Karpas-422 (cell line): ENCODE data around the gene NNMT. TPM values are rescaled to one million over a fixed set of nuclear protein-coding genes. Genes with fewer than 3 reads are reported as not detected.

ENCODE experiments used
- DNase-seq: peaks from one replicate; pipeline ENCODE4 v3.0.0-alpha.2; 2015
- H2AFZ ChIP-seq: fragments of 200-600 bp; sonication (generic); 2 replicates; pipeline ENCODE4 v1.6.1; 2014; ENCODE audit warnings: antibody characterized with exemption, low read length, mixed read lengths
- H3K27ac ChIP-seq: fragments of 200-600 bp; sonication (generic); 2 replicates; pipeline ENCODE4 v1.5.1; 2014; ENCODE audit warnings: mild to moderate bottlenecking, low read length, moderate library complexity
- H3K27me3 ChIP-seq: fragments of 200-600 bp; sonication (generic); 2 replicates; pipeline ENCODE4 v1.6.1; 2014; ENCODE audit warnings: low read length, mixed read lengths
- H3K36me3 ChIP-seq: fragments of 200-600 bp; sonication (generic); 2 replicates; pipeline ENCODE4 v1.6.1; 2014; ENCODE audit warnings: low read length, mixed read lengths; ENCODE audit not compliant: insufficient read depth
- H3K4me1 ChIP-seq: fragments of 200-600 bp; sonication (generic); 2 replicates; pipeline ENCODE4 v1.6.1; 2014; ENCODE audit warnings: mild to moderate bottlenecking, low read length, mixed read lengths
- H3K4me2 ChIP-seq: fragments of 200-600 bp; sonication (generic); 2 replicates; pipeline ENCODE4 v1.6.1; 2014; ENCODE audit warnings: low read length, low read depth, mild to moderate bottlenecking; ENCODE audit not compliant: poor library complexity, severe bottlenecking
- H3K4me3 ChIP-seq: fragments of 200-600 bp; sonication (generic); 2 replicates; pipeline ENCODE4 v1.5.1; 2014; ENCODE audit warnings: mild to moderate bottlenecking, antibody characterized with exemption, low read length, mixed read lengths
- H3K79me2 ChIP-seq: fragments of 200-600 bp; sonication (generic); 2 replicates; pipeline ENCODE4 v1.6.1; 2014; ENCODE audit warnings: mild to moderate bottlenecking, low read length, mixed read lengths
- H3K9ac ChIP-seq: fragments of 200-600 bp; sonication (generic); 2 replicates; pipeline ENCODE4 v1.6.0; 2014; ENCODE audit warnings: low read length
- H3K9me2 ChIP-seq: fragments of 200-600 bp; sonication (generic), shearing (Covaris generic); replicated peaks from 2 replicates; pipeline ENCODE4 v1.6.0; 2014; ENCODE audit warnings: mild to moderate bottlenecking, low read length, moderate library complexity; ENCODE audit not compliant: insufficient read depth
- H3K9me3 ChIP-seq: fragments of 300-700, 200-600 bp; sonication (generic); 2 replicates; pipeline ENCODE4 v1.6.1; 2014; ENCODE audit warnings: low read length, mixed read lengths
- H4K20me1 ChIP-seq: fragments of 200-600 bp; sonication (generic); 2 replicates; pipeline ENCODE4 v1.6.1; 2014; ENCODE audit warnings: mild to moderate bottlenecking, antibody characterized with exemption, low read length, low read depth; ENCODE audit not compliant: insufficient read depth
- total RNA-seq: library from RNA; depleted of rRNA; stranded (reverse); fragments of >200 nt; shearing (Covaris generic); gene quantifications from 2 replicates; pipeline ENCODE4 v1.2.3, GENCODE V29; 2014; ENCODE audit warnings: low replicate concordance

Gene NNMT
- total RNA-seq, 1 experiment from 2014 or later = not detected

DNA sequence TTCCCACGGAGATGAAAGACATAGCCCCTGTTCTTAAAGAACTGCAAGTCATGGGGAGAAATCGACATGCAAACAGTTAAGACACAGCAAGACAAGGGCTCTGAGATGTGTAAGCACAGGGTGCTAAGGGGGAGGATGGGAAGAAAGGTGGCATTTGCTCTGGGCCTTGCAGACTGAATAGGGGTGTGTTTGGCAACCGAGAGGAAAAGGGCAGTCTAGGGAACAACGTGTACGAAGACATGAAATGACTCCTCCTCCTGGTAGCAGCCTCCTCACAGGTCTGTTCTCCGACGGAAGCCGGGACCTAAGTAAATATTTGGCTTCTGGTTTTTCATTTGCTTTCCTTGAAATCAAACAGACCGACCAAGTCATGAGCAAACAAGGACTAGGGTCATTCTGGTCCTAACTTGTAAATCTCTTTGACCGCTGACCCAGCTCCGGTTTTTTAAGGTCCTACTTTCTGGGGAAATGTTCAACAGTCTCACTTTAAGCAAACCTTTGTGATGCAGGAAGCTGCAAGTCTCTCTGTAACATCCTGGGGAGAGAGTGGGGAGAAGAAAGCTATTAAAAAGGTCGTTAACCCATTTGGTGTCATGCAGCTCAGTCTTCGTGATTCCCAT lies 19.7 kb downstream of the NNMT start:
- H3K4me3 ChIP-seq = no peak overlapping the region
- H3K79me2 ChIP-seq = no peaks in the 10 kb centered on the region
- no peak overlapping the region for H3K9ac ChIP-seq
- H3K27me3 ChIP-seq = no peaks in the 10 kb centered on the region
- 0 out of 2 replicates have a peak overlapping the region, but pooled peaks have one; percentile 14 for H2AFZ ChIP-seq
- H3K36me3 ChIP-seq = no peaks in the 10 kb centered on the region
- H3K4me2 ChIP-seq = peak overlapping the region; percentile 7
- no peaks in the 10 kb centered on the region for H3K9me3 ChIP-seq
- no peaks in the 10 kb centered on the region for H4K20me1 ChIP-seq
- H3K4me1 ChIP-seq = no peaks in the 10 kb centered on the region
- no peak for DNase-seq
- H3K27ac ChIP-seq = no peak overlapping the region
- no peaks in the 10 kb centered on the region for H3K9me2 ChIP-seq

- H3K9me2 ChIP-seq = no peaks in the 10 kb centered on the region
- no peaks in the 10 kb centered on the region for H3K36me3 ChIP-seq
- no peak overlapping the region for H3K4me2 ChIP-seq
- no peak overlapping the region for H3K4me3 ChIP-seq
- H3K4me1 ChIP-seq = no peaks in the 10 kb centered on the region
- H3K9ac ChIP-seq = no peak overlapping the region
- no peaks in the 10 kb centered on the region for H3K79me2 ChIP-seq
- no peaks in the 10 kb centered on the region for H3K9me3 ChIP-seq
- DNase-seq = no peak
- H3K27me3 ChIP-seq = no peaks in the 10 kb centered on the region
- H3K27ac ChIP-seq = no peak overlapping the region
- H2AFZ ChIP-seq = no peak overlapping the region
- H4K20me1 ChIP-seq = no peaks in the 10 kb centered on the region
Observed at GRCh38 chr11:114316980-114317786, 21.0 kb downstream of the NNMT start.

DNA sequence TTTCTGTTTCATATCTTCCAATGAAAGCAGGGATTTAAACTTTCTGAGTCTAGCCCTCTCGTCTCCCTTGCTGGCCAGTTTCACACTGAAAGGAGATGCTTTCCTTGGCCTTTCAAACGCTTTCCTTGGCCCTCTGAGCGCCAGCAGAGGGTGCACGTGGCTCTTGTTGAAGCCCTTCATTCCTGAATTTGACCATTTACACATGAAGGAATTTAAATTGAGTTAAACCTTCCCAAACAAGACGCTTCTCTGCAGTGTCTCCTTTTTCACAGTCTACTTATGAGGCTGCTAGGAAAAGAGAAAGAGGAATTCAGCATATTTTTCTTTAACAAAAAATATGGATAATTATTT lies 21.6 kb downstream of the NNMT start:
- H3K9me2 ChIP-seq = no peaks in the 10 kb centered on the region
- H3K79me2 ChIP-seq = no peaks in the 10 kb centered on the region
- H2AFZ ChIP-seq = no peak overlapping the region
- no peak overlapping the region for H3K4me3 ChIP-seq
- H3K4me1 ChIP-seq = no peaks in the 10 kb centered on the region
- no peaks in the 10 kb centered on the region for H3K9me3 ChIP-seq
- H3K4me2 ChIP-seq = no peak overlapping the region
- no peaks in the 10 kb centered on the region for H3K27me3 ChIP-seq
- no peaks in the 10 kb centered on the region for H4K20me1 ChIP-seq
- H3K36me3 ChIP-seq = no peaks in the 10 kb centered on the region
- H3K9ac ChIP-seq = no peak overlapping the region
- peak; percentile 43 for DNase-seq
- no peak overlapping the region for H3K27ac ChIP-seq

DNA sequence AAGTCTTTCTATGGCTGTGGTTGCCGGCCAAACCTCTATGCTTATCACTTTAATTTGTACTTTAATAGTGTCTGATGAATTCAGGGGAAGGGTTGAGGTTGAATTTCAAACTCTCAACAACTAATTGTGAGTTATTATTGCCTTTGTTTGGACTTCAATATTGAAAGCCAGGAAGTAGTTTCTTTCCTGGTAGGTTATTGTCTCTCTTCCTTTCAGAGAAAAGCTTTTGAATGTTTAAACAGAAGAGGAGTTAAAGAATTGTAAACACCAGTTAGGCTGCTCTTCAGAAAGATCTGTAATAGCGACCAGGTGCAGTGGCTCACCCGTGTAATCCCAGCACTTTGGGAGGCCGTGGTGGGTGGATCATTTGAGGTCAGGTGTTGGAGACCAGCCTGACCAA lies 22.2 kb downstream of the NNMT start:
- no peaks in the 10 kb centered on the region for H4K20me1 ChIP-seq
- no peaks in the 10 kb centered on the region for H3K36me3 ChIP-seq
- H3K9me3 ChIP-seq = no peaks in the 10 kb centered on the region
- no peak overlapping the region for H3K4me2 ChIP-seq
- H3K79me2 ChIP-seq = no peaks in the 10 kb centered on the region
- DNase-seq = no peak
- H3K4me3 ChIP-seq = no peak overlapping the region
- no peaks in the 10 kb centered on the region for H3K4me1 ChIP-seq
- H3K27ac ChIP-seq = no peak overlapping the region
- H3K27me3 ChIP-seq = no peaks in the 10 kb centered on the region
- H2AFZ ChIP-seq = no peak overlapping the region
- no peaks in the 10 kb centered on the region for H3K9me2 ChIP-seq
- no peak overlapping the region for H3K9ac ChIP-seq

DNA sequence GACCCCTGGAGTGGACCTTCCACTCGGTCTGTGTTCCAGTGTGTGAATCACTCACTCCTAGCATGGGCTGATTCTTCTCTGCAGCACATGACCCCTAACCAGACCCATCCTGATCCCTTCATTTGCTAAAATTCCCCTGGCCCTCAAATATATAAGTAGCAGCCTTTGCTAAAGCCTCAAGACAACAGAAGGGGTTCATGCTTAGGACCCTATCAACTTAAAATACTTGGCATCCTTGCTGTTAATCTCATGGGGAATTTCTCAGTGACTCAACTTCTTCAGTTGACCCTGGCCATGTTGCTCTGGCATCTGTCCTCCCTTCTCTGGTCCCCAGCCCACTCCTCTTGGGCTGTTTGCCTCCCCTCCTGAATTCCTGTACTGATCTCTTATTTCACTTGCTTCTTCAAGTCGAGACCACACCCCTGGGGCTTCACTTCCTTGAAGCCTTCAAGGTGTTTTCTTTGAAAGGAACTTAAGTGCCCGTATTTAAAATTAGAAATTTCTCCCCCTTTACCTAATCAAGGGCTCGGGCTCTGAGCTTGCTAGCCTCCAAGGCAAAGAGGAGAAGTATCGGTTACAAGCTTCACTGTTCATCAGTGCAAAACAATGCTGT lies 23.6 kb downstream of the NNMT start:
- no peak overlapping the region for H3K4me3 ChIP-seq
- no peaks in the 10 kb centered on the region for H3K36me3 ChIP-seq
- no peak overlapping the region for H3K9ac ChIP-seq
- H3K4me1 ChIP-seq = no peaks in the 10 kb centered on the region
- no peak overlapping the region for H2AFZ ChIP-seq
- no peaks in the 10 kb centered on the region for H3K79me2 ChIP-seq
- H3K27me3 ChIP-seq = no peaks in the 10 kb centered on the region
- H3K9me3 ChIP-seq = no peaks in the 10 kb centered on the region
- no peak for DNase-seq
- H4K20me1 ChIP-seq = no peaks in the 10 kb centered on the region
- H3K4me2 ChIP-seq = no peak overlapping the region
- no peaks in the 10 kb centered on the region for H3K9me2 ChIP-seq
- no peak overlapping the region for H3K27ac ChIP-seq

GRCh38 chr11:114321621-114322257 lies 25.5 kb downstream of the NNMT start:
- no peaks in the 10 kb centered on the region for H3K79me2 ChIP-seq
- no peak overlapping the region for H3K27ac ChIP-seq
- no peak for DNase-seq
- H3K4me2 ChIP-seq = no peak overlapping the region
- H2AFZ ChIP-seq = no peak overlapping the region
- no peak overlapping the region for H3K9ac ChIP-seq
- H3K36me3 ChIP-seq = no peaks in the 10 kb centered on the region
- no peaks in the 10 kb centered on the region for H3K9me3 ChIP-seq
- no peak overlapping the region for H3K4me3 ChIP-seq
- H3K9me2 ChIP-seq = no peaks in the 10 kb centered on the region
- no peaks in the 10 kb centered on the region for H3K27me3 ChIP-seq
- no peaks in the 10 kb centered on the region for H4K20me1 ChIP-seq
- H3K4me1 ChIP-seq = no peaks in the 10 kb centered on the region

DNA sequence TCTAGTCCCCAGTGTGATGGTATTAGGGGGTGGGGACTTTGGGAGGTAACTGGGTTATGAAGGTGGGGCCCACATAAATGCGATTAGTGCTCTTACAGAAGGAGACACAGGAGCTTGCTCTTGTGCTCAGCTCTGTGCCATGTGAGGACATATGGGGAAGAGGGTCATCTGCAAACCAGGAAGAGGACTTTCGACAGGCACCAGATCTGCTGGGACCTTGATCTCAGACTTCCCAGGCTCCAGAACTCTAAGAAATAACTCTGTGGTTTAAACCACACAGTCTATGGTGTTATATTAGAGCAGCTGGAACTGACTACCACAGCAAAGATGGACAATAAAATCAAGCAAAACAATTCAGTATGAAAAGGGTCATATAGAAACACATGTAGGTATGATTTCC lies 26.7 kb downstream of the NNMT start:
- Histone ChIP-seq H3K36me3 (no peaks in the 10 kb centered on the region), H3K9me2 (no peaks in the 10 kb centered on the region), H3K79me2 (no peaks in the 10 kb centered on the region), H3K27ac (no peak overlapping the region), H3K4me1 (no peaks in the 10 kb centered on the region), H3K9ac (no peak overlapping the region), H4K20me1 (no peaks in the 10 kb centered on the region), H3K4me3 (no peak overlapping the region), H2AFZ (no peak overlapping the region), H3K9me3 (no peaks in the 10 kb centered on the region), H3K27me3 (no peaks in the 10 kb centered on the region), H3K4me2 (no peak overlapping the region)
- no peak for DNase-seq

DNA sequence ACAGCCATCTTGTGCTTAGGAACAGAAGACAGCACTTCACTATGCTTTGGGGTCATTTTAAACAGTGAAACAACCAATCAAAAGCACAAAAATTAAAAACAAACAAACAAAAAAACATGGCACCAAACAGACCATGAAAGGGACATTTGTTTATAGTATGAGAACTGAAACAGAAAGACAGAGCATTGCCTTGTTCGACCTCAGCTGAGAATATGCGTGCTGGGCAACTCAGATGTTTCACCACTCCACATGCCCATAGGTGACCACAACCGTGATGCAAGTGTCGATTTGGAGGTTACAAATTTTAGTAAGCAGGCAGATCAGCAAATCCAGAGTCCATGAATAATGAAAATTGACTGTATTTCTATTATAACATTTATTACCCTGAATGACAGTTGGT lies 30.0 kb downstream of the NNMT start:
- Histone ChIP-seq H2AFZ (no peak overlapping the region), H3K4me1 (no peaks in the 10 kb centered on the region), H3K9ac (no peak overlapping the region), H3K36me3 (no peaks in the 10 kb centered on the region), H3K9me2 (no peaks in the 10 kb centered on the region), H3K4me2 (no peak overlapping the region), H3K27me3 (no peaks in the 10 kb centered on the region), H4K20me1 (no peaks in the 10 kb centered on the region), H3K4me3 (no peak overlapping the region), H3K79me2 (no peaks in the 10 kb centered on the region), H3K9me3 (no peaks in the 10 kb centered on the region), H3K27ac (no peak overlapping the region)
- no peak for DNase-seq
